HEK293 (cell line): Measurements from ENCODE around the gene KCNK3.

Experiments
- CTCF ChIA-PET: fragments of 350-600 bp; formaldehyde crosslinking; extraction: SDS; loops from one replicate; lab custom pipeline; 2021; ENCODE audit warnings: antibody characterized with exemption; lab: Yijun Ruan, JAX
- POLR2A ChIA-PET: fragments of 300-600 bp; formaldehyde crosslinking; extraction: SDS; loops from one replicate; lab custom pipeline; 2020; ENCODE audit warnings: antibody characterized with exemption, inconsistent platforms; lab: Yijun Ruan, JAX
- H3K27ac ChIP-seq: fragments of 200-500 bp; sonication (Bioruptor generic); 2 replicates; pipeline ENCODE4 v1.5.1; 2014; ENCODE audit warnings: low read depth, low read length, control low read depth, inconsistent platforms; ENCODE audit errors: extremely low read depth
- H3K36me3 ChIP-seq, 2 experiments: fragments of 200-500 bp in 1 of 2; sonication (Bioruptor generic) in 1 of 2; 1 replicate in 1 of 2; 2 replicates in 1 of 2; pipeline ENCODE4 v1.5.1; 2014 to 2017; ENCODE audit warnings: inconsistent platforms in 2 of 2, low read length in 2 of 2; ENCODE audit not compliant: control insufficient read depth in 2 of 2, insufficient read depth in 1 of 2
- H3K4me1 ChIP-seq: fragments of 200-500 bp; sonication (Bioruptor generic); 2 replicates; pipeline ENCODE4 v1.5.1; 2014; ENCODE audit warnings: mild to moderate bottlenecking, low read length, inconsistent platforms; ENCODE audit not compliant: control insufficient read depth, insufficient read depth
- H3K4me3 ChIP-seq: 2 replicates; pipeline ENCODE4 v1.5.1; 2011; ENCODE audit warnings: low read depth, mild to moderate bottlenecking, control low read depth, low read length, moderate library complexity
- H3K9me3 ChIP-seq: fragments of 200-500 bp; sonication (Bioruptor generic); 2 replicates; pipeline ENCODE4 v1.5.1; 2014; ENCODE audit warnings: low read depth, low read length, inconsistent platforms; ENCODE audit not compliant: control insufficient read depth, insufficient read depth
- ATF2 ChIP-seq: fragments of 450-650 bp; formaldehyde crosslinking; IDR thresholded peaks from 2 replicates; pipeline ENCODE4 v1.5.1; 2016; ENCODE audit warnings: missing biosample characterization, missing genetic modification characterization, low read depth
- ELK4 ChIP-seq: IDR thresholded peaks from 2 replicates; pipeline ENCODE4 v1.6.1; 2011; ENCODE audit warnings: mild to moderate bottlenecking, low read depth, low read length, borderline replicate concordance
- KLF7 ChIP-seq: fragments of 450-650 bp; formaldehyde crosslinking; IDR thresholded peaks from 2 replicates; pipeline ENCODE4 v1.5.1; 2016; ENCODE audit warnings: missing biosample characterization, missing genetic modification characterization, borderline replicate concordance
- KLF9 ChIP-seq: fragments of 450-650 bp; formaldehyde crosslinking; IDR thresholded peaks from 2 replicates; pipeline ENCODE4 v1.5.1; 2016; ENCODE audit warnings: missing biosample characterization, missing genetic modification characterization, low read depth
- PRDM1 ChIP-seq: fragments of 450-650 bp; formaldehyde crosslinking; IDR thresholded peaks from 2 replicates; pipeline ENCODE4; 2016; ENCODE audit warnings: missing biosample characterization, missing genetic modification characterization
- REST ChIP-seq: fragments of 450-650 bp; formaldehyde crosslinking; IDR thresholded peaks from 2 replicates; pipeline ENCODE4 v1.5.1; 2016; ENCODE audit warnings: missing biosample characterization, missing genetic modification characterization
- SP3 ChIP-seq: fragments of 450-650 bp; formaldehyde crosslinking; IDR thresholded peaks from 2 replicates; pipeline ENCODE4 v1.5.1; 2016; ENCODE audit warnings: missing biosample characterization, missing genetic modification characterization
- ZBTB21 ChIP-seq: fragments of 450-650 bp; formaldehyde crosslinking; IDR thresholded peaks from 2 replicates; pipeline ENCODE4 v1.5.1; 2017; ENCODE audit warnings: missing biosample characterization, missing genetic modification characterization
- ZBTB44 ChIP-seq: fragments of 450-650 bp; IDR thresholded peaks from 2 replicates; pipeline ENCODE4 v1.5.1; 2018; ENCODE audit warnings: missing biosample characterization, mild to moderate bottlenecking, missing genetic modification characterization
- ZFP37 ChIP-seq: fragments of 450-650 bp; formaldehyde crosslinking; IDR thresholded peaks from 2 replicates; pipeline ENCODE4 v1.5.1; 2016; ENCODE audit warnings: missing biosample characterization, missing genetic modification characterization
- ZNF114 ChIP-seq: fragments of 450-650 bp; formaldehyde crosslinking; IDR thresholded peaks from 2 replicates; pipeline ENCODE4 v1.5.0; 2017; ENCODE audit warnings: missing biosample characterization, missing genetic modification characterization
- ZNF211 ChIP-seq: fragments of 450-650 bp; formaldehyde crosslinking; IDR thresholded peaks from 2 replicates; pipeline ENCODE4 v1.5.1; 2016; ENCODE audit warnings: low read depth, missing biosample characterization, missing genetic modification characterization
- ZNF214 ChIP-seq: fragments of 450-650 bp; formaldehyde crosslinking; IDR thresholded peaks from 2 replicates; pipeline ENCODE4 v1.5.1; 2017; ENCODE audit warnings: missing biosample characterization, mild to moderate bottlenecking, missing genetic modification characterization, borderline replicate concordance
- ZNF302 ChIP-seq: fragments of 450-650 bp; formaldehyde crosslinking; IDR thresholded peaks from 2 replicates; pipeline ENCODE4 v1.5.1; 2016; ENCODE audit warnings: missing biosample characterization, missing genetic modification characterization, low read depth
- ZNF501 ChIP-seq: fragments of 450-650 bp; formaldehyde crosslinking; IDR thresholded peaks from 2 replicates; pipeline ENCODE4 v1.5.1; 2016; ENCODE audit warnings: missing biosample characterization, missing genetic modification characterization
- ZNF513 ChIP-seq: fragments of 450-650 bp; IDR thresholded peaks from 2 replicates; pipeline ENCODE4 v1.5.1; 2018; ENCODE audit warnings: missing biosample characterization, missing genetic modification characterization
- ZNF521 ChIP-seq: fragments of 450-650 bp; formaldehyde crosslinking; IDR thresholded peaks from 2 replicates; pipeline ENCODE4 v1.5.1; 2017; ENCODE audit warnings: missing biosample characterization, mild to moderate bottlenecking, missing genetic modification characterization
- ZNF529 ChIP-seq: fragments of 450-650 bp; formaldehyde crosslinking; IDR thresholded peaks from 2 replicates; pipeline ENCODE4 v1.5.1; 2017; ENCODE audit warnings: missing genetic modification characterization, missing biosample characterization; ENCODE audit not compliant: insufficient replicate concordance
- ZNF645 ChIP-seq: fragments of 450-650 bp; formaldehyde crosslinking; IDR thresholded peaks from 2 replicates; pipeline ENCODE4; 2016; ENCODE audit warnings: missing biosample characterization, missing genetic modification characterization

KCNK3 gene

GRCh38 chr2:26699295-26699694, 6.8 kb downstream of the KCNK3 start:
- Histone ChIP-seq H3K36me3 (no peaks in the 10 kb centered on the region), H3K9me3 (no peaks in the 10 kb centered on the region), H3K27ac (no peak overlapping the region), H3K4me3 (no peak overlapping the region), H3K4me1 (no peaks in the 10 kb centered on the region)
- ChIA-PET CTCF (interaction anchor here (0.9 to 1.2 kb wide), 2 partner anchors 122 to 195 kb away, joined by 3 read pairs; no protein-coding TSS in a partner anchor), POLR2A (interaction anchor here (0.5 kb wide), 1 partner anchor 27 kb away, joined by 3 read pairs; no protein-coding TSS in a partner anchor)
- no peak for TF ChIP-seq ELK4
- TF ChIP-seq ZNF521 (tag by site-specific recombination) = no peak
- TF ChIP-seq ZNF211 = no peak
- no peak for TF ChIP-seq PRDM1 (tag by site-specific recombination)
- no peak for TF ChIP-seq SP3
- TF ChIP-seq ZNF645 (tag by site-specific recombination) = no peak
- no peak for TF ChIP-seq KLF7 (tag by site-specific recombination)
- no peak for TF ChIP-seq ZBTB44 (tag by site-specific recombination)
- no peak for TF ChIP-seq KLF9 (tag by site-specific recombination)
- TF ChIP-seq ZBTB21 (tag by site-specific recombination) = no peak
- TF ChIP-seq ZNF513 = no peak
- TF ChIP-seq ZNF501 (tag by site-specific recombination) = no peak
- TF ChIP-seq ZFP37 (tag by site-specific recombination) = no peak
- no peak for TF ChIP-seq ZNF214
- TF ChIP-seq ZNF529 (tag by site-specific recombination) = no peak

GRCh38 chr2:26700078-26700477, 7.6 kb downstream of the KCNK3 start:
- CTCF ChIA-PET = interaction anchor here (1.2 kb wide), 1 partner anchor 122 kb away, joined by 3 read pairs; no protein-coding TSS in a partner anchor
- Histone ChIP-seq H3K4me1 (no peaks in the 10 kb centered on the region), H3K27ac (no peak overlapping the region), H3K4me3 (no peak overlapping the region), H3K36me3 (no peaks in the 10 kb centered on the region)
- POLR2A ChIA-PET = interaction anchor here (0.5 kb wide), 1 partner anchor 26 kb away, joined by 3 read pairs; no protein-coding TSS in a partner anchor
- TF ChIP-seq ELK4 = no peak
- TF ChIP-seq ZNF302 = no peak
- TF ChIP-seq ATF2 (tag by site-specific recombination) = no peak
- TF ChIP-seq REST (tag by site-specific recombination) = no peak
- no peak for TF ChIP-seq ZNF529 (tag by site-specific recombination)
- TF ChIP-seq ZNF114 (tag by site-specific recombination) = no peak
- TF ChIP-seq, all 188 proteins: peak for 0
- H3K9me3 ChIP-seq = no peaks in the 10 kb centered on the region
